ENCODE measurements around the gene TBCCD1. TPM values are rescaled to one million over a fixed set of nuclear protein-coding genes. Genes with fewer than 3 reads are reported as not detected.
"Not testable (repeated sequence)": the region's sequence is repeated elsewhere in the genome, so short reads cannot be mapped to it uniquely, and the experiment has no call there.

The TBCCD1 gene
- total and polyA plus RNA-seq, 5 donors: 4.7 to 8.4 (median 7.4) TPM

DNA sequence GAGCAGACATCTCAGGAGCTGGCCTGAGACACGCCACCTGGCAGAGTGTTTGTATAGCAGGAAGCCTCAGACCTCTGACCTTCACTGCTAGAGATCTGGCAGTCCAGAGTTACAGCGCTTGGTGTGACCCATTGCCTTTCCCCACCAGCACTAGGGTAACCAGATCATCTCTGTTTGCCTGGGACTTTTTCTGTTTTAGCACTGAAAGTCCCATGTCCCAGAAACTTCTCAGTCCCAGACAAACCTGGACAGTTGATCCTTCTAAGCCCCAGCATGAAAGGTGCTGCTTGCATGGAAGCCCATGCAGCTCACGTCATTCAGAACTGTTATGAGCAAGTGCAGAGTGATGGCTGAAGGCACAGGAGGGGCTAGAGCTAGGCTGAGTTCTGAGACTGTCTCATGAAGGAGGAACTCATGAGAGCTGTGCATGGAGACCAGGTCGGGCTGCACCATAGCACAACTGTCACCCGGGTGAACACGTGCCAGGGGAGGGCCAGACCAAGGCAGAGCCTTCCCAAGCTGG lies 27.5 kb upstream of the TBCCD1 start:
- H3K27me3 ChIP-seq (ENCODE audit: control insufficient read depth, insufficient read depth): no peaks in the 10 kb centered on the region
- ATAC-seq (no peak), DNase-seq (no peak)
- no peaks in the 10 kb centered on the region for H3K9me3 ChIP-seq (ENCODE audit: control insufficient read depth, low read length)
- H3K27ac ChIP-seq (ENCODE audit: low read length): no peak overlapping the region
- no peak overlapping the region for H3K4me3 ChIP-seq (ENCODE audit: low read length)
- intact Hi-C loops (cut with DNase I): no loop called here
- peaks cover 2% of the 10 kb centered on the region for H3K4me1 ChIP-seq (ENCODE audit: control insufficient read depth, insufficient read depth, low read length)
- WGBS: 59% methylated on average over 6 of the region's 6 CpGs

DNA sequence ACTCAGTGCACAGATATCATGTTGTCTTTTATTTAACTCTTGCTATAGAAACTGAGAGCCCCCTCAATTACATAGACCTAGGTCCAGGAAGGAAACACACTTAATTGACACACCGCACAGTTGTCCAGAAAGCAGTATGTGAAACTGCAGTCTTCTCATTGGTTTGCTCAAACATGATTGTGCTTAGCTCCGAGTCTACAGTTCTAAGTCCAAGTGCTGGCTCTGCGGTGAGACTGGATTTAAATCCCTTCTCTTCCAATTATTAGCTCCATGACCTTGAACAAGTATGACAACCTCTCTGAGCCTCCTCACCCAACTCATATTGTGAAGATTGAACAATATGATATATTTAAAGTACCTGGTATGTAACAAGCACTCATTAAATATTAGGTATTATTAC lies 26.7 kb upstream of the TBCCD1 start:
- intact Hi-C loops (cut with DNase I): no loop called here
- no peak for ATAC-seq
- no peak overlapping the region for H3K4me3 ChIP-seq (ENCODE audit: low read length)

DNA sequence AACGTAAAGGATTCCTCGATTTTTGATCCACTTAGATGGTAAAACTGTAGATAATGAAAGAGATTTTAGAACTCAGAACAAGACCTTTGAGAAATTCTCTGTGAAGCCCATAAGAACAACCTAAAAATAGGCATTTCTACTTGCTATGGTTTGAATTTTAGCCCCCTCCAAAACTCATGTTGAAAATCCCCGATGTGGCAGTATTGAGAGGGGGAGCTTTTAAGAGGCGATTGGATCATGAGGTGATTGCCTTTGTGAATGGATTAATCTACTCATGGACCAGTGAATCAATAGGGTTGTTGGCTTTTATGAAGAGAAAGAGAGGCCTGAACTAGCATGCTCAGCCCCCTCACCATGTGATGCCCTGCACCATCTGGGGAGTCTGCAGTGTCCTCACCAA lies 25.5 kb upstream of the TBCCD1 start:
- H3K27ac ChIP-seq (ENCODE audit: low read length): no peak overlapping the region
- H3K27me3 ChIP-seq (ENCODE audit: control insufficient read depth, insufficient read depth): no peaks in the 10 kb centered on the region
- peaks cover 2% of the 10 kb centered on the region for H3K4me1 ChIP-seq (ENCODE audit: control insufficient read depth, insufficient read depth, low read length)
- intact Hi-C loops (cut with DNase I): no loop called here
- no peak for DNase-seq
- no peaks in the 10 kb centered on the region for H3K9me3 ChIP-seq (ENCODE audit: control insufficient read depth, low read length)
- no peak overlapping the region for H3K4me3 ChIP-seq (ENCODE audit: low read length)
- no peak for ATAC-seq
- 90% methylated on average over 4 of the region's 4 CpGs for WGBS

More for the DNA sequence above, 26.7 kb upstream of the TBCCD1 start:
- DNase-seq: no peak
- 90% methylated on average over 3 of the region's 3 CpGs for WGBS
- Histone ChIP-seq H3K9me3 (ENCODE audit: control insufficient read depth, low read length) (no peaks in the 10 kb centered on the region), H3K4me1 (ENCODE audit: control insufficient read depth, insufficient read depth, low read length) (peaks cover 2% of the 10 kb centered on the region), H3K27me3 (ENCODE audit: control insufficient read depth, insufficient read depth) (no peaks in the 10 kb centered on the region), H3K27ac (ENCODE audit: low read length) (no peak overlapping the region)

DNA sequence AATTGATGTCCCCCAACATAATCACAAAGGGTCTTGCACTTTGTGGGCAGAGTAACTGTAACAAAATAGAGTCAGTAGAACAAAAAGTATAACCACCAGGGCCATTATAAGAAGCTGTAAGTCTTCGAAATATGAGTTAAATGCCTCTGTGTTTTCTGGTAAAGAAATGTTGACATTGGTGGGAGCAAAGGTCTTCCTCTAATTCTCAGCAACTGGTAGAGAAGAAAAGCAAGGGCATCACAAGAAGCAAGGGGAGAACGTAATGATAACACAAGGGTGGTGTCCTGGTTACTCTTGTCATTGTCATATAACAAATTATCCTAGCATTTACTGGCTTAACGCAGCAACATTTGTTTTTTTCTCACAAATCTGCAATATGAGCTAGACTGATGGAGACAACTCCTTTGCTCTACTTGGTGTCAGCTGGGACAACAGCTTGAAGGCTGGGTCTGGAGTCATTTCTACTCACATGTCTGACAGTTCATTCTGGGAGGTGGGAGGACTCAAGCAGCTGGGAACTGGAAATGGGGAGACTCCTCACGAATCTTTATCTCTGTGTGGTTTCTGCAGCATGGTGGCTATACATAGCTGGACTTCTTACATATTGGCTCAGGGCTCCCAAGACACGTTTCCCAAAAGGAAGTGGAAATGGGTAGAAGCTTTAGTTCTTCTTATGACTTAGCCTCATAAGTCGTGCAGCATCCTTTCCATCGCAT lies 23.6 kb upstream of the TBCCD1 start:
- 75% methylated on average over 7 of the region's 7 CpGs for WGBS
- H3K9me3 ChIP-seq (ENCODE audit: control insufficient read depth, low read length): no peaks in the 10 kb centered on the region
- ATAC-seq: no peak
- no peaks in the 10 kb centered on the region for H3K27me3 ChIP-seq (ENCODE audit: control insufficient read depth, insufficient read depth)
- no peak overlapping the region for H3K27ac ChIP-seq (ENCODE audit: low read length)
- no peak for DNase-seq
- H3K4me3 ChIP-seq (ENCODE audit: low read length): no peak overlapping the region
- intact Hi-C loops (cut with DNase I): no loop called here
- H3K4me1 ChIP-seq (ENCODE audit: control insufficient read depth, insufficient read depth, low read length): peaks cover 2% of the 10 kb centered on the region

DNA sequence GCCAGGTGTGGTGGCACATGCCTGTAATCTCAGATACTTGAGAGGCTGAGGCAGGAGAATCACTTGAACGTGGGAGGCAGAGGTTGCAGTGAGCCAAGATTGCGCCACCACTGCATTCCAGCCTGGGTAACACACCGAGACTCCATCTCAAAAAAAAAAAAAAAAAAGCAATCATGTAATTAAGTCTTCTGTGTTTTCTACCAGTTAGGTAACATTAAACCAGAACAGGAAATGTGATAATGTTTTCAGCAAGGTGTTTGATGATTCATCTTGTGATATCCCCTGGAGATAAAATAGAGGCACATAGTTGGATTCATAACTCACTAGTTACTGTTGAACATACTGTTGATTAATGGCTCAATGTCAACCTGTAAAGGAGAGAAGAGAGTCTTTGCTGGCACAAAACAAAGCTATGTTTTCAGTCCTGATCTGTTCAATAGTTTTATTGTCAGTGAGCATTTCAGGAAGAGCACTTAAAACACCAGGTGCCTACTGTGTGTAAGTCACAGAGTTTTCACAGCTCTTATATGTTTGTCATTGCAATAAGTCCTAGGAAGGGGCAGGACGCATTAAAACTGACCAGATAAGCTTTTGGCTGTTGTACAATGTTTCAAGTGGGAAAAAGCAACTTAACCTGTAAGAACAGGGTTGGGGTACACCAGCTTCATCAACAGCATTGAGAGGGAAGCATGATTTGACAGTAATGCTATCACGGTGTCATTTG lies 22.9 kb upstream of the TBCCD1 start:
- no peak for ATAC-seq

DNA sequence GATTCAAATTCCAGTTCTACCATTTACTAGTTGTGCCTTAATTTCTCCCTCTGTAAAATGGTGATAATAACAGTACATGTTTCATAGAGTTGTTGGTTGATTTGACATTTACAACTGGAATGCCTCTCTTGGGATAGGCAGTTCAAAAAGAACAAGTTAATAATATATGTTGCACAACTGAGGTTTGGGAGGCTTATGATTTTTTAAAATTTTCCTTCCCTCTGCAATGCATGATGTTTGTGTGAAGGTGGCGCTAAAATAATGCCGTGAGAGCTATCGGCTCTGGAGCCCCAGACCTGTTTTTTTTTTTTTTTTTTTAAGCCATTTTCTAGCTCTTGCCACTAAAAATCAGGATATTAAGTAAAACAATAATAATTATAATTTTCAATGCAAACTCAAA lies 22.0 kb upstream of the TBCCD1 start:
- H3K4me1 ChIP-seq (ENCODE audit: control insufficient read depth, insufficient read depth, low read length): no peaks in the 10 kb centered on the region
- 38% methylated on average over 3 of the region's 3 CpGs for WGBS
- H3K27ac ChIP-seq (ENCODE audit: low read length): no peak overlapping the region
- no peak for ATAC-seq
- no peak for DNase-seq
- H3K4me3 ChIP-seq (ENCODE audit: low read length): no peak overlapping the region
- no peaks in the 10 kb centered on the region for H3K9me3 ChIP-seq (ENCODE audit: control insufficient read depth, low read length)
- H3K27me3 ChIP-seq (ENCODE audit: control insufficient read depth, insufficient read depth): no peaks in the 10 kb centered on the region
- intact Hi-C loops (cut with DNase I): no loop called here

More for the DNA sequence above, 22.9 kb upstream of the TBCCD1 start:
- DNase-seq: no peak
- H3K4me1 ChIP-seq (ENCODE audit: control insufficient read depth, insufficient read depth, low read length): peaks cover 2% of the 10 kb centered on the region
- no peaks in the 10 kb centered on the region for H3K9me3 ChIP-seq (ENCODE audit: control insufficient read depth, low read length)
- intact Hi-C loops (cut with DNase I): no loop called here
- 53% methylated on average over 5 of the region's 5 CpGs for WGBS
- no peaks in the 10 kb centered on the region for H3K27me3 ChIP-seq (ENCODE audit: control insufficient read depth, insufficient read depth)
- H3K4me3 ChIP-seq (ENCODE audit: low read length): no peak overlapping the region
- no peak overlapping the region for H3K27ac ChIP-seq (ENCODE audit: low read length)

DNA sequence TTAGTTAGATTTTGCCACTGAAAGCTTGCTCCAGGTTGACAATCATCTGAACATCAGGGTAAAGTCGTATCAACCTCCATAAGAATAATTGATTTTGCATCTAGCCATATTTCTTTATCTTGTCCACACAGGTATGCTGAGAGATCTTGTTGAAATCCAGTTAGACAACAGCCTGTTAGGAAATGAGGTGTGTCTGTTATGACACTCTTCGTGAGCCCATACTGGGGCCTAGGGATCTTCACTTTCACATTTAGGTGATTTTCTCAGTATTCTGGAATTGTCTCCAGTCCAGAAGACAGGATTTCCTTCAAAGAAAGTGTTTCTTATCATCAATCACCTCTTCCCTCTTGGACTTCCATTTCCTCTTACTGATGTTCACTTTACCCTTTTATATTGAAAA lies 21.5 kb upstream of the TBCCD1 start:
- Histone ChIP-seq H3K27me3 (ENCODE audit: control insufficient read depth, insufficient read depth) (no peaks in the 10 kb centered on the region), H3K27ac (ENCODE audit: low read length) (no peak overlapping the region), H3K4me3 (ENCODE audit: low read length) (no peak overlapping the region), H3K4me1 (ENCODE audit: control insufficient read depth, insufficient read depth, low read length) (no peaks in the 10 kb centered on the region), H3K9me3 (ENCODE audit: control insufficient read depth, low read length) (no peaks in the 10 kb centered on the region)
- ATAC-seq: no peak
- intact Hi-C loops (cut with DNase I): no loop called here
- no peak for DNase-seq
- 68% methylated on average over 2 of the region's 2 CpGs for WGBS

DNA sequence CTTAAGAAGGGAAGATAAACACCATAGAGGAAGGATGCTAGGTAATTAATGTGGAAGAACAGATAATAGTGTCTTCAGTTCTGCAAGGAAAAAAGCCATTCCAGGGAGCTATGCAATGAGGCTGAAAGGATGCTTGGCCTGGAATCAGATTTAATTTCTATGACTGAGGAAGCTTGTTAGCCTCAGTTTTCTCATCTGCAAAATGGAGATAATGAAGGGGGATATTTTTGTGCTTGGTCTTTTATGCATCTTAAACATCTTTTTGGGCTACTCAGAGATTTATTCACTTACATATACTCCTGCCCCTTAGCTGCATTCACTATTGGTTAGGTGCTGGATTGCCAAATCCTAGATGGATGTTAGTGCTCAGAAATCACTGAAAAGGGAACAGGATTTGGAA lies 20.0 kb upstream of the TBCCD1 start:
- no peak overlapping the region for H3K27ac ChIP-seq (ENCODE audit: low read length)
- H3K4me3 ChIP-seq (ENCODE audit: low read length): no peak overlapping the region
- no peaks in the 10 kb centered on the region for H3K9me3 ChIP-seq (ENCODE audit: control insufficient read depth, low read length)
- DNase-seq (no peak), ATAC-seq (no peak)
- H3K4me1 ChIP-seq (ENCODE audit: control insufficient read depth, insufficient read depth, low read length): no peaks in the 10 kb centered on the region
- H3K27me3 ChIP-seq (ENCODE audit: control insufficient read depth, insufficient read depth): no peaks in the 10 kb centered on the region
- intact Hi-C loops (cut with DNase I): no loop called here

DNA sequence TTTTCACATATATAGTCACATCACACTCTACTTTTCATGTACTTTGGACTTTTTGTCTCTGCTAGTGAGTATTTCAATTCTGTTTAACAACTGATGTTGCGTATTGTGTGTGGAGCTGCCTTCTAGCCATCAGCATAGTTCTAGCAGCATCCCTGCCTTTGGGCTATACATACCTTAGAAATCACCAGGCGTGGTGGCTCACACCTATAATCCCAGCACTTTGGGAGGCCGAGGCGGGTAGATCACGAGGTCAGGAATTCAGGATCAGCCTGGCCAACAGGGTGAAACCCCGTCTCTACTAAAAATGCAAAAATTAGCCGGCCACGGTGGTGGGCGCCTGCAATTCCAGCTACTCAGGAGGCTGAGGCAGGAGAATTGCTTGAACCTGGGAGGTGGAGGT lies 19.1 kb upstream of the TBCCD1 start:
- DNase-seq; H3K27ac ChIP-seq (ENCODE audit: low read length); H3K27me3 ChIP-seq (ENCODE audit: control insufficient read depth, insufficient read depth); ATAC-seq; H3K9me3 ChIP-seq (ENCODE audit: control insufficient read depth, low read length); H3K4me3 ChIP-seq (ENCODE audit: low read length); intact Hi-C loops (cut with DNase I); H3K4me1 ChIP-seq (ENCODE audit: control insufficient read depth, insufficient read depth, low read length): not testable (repeated sequence)
- 83% methylated on average over 9 of the region's 9 CpGs for WGBS

DNA sequence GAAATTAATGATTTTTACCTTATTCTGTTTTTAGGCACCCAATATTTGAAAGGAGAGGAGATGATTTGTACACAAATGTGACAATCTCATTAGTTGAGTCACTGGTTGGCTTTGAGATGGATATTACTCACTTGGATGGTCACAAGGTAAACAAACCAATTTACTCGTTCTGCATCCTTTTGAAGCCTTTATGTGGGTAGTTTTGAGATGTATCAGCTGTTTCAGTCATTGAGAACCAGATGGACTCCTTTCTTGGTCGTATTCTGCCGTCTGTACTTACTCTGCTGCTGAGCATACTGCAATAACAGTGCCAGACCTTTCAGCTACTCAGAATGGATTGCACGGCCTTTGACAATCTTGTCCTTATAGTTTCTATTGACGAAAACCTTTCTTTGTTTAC lies 16.7 kb upstream of the TBCCD1 start:
- 77% methylated on average over 5 of the region's 5 CpGs for WGBS
- no peaks in the 10 kb centered on the region for H3K27me3 ChIP-seq (ENCODE audit: control insufficient read depth, insufficient read depth)
- no peak for ATAC-seq
- H3K4me3 ChIP-seq (ENCODE audit: low read length): no peak overlapping the region
- no peaks in the 10 kb centered on the region for H3K9me3 ChIP-seq (ENCODE audit: control insufficient read depth, low read length)
- no peak for DNase-seq
- no peaks in the 10 kb centered on the region for H3K4me1 ChIP-seq (ENCODE audit: control insufficient read depth, insufficient read depth, low read length)
- intact Hi-C loops (cut with DNase I): no loop called here
- H3K27ac ChIP-seq (ENCODE audit: low read length): no peak overlapping the region

DNA sequence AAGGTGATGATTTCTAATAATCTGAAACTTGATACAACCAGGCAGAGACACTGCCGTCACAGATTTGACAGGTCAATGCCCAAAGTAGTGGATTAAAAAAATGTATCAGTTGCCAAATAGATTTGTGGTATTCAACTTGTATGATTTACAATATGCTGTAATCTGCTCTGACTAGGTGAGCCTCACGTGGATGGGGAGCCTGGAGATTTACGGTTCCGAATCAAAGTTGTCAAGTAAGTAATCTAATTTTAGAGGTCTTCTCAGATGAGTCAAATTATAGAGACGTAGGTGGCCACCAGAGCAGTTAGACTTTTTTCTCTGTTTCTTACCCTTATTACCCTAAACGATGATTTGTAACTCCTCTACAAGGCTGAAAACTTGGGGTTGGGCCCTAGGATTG lies 15.4 kb upstream of the TBCCD1 start:
- WGBS: 90% methylated on average over 6 of the region's 6 CpGs
- intact Hi-C loops (cut with DNase I): no loop called here
- ATAC-seq: no peak
- Histone ChIP-seq H3K4me3 (ENCODE audit: low read length) (no peak overlapping the region), H3K27ac (ENCODE audit: low read length) (no peak overlapping the region), H3K27me3 (ENCODE audit: control insufficient read depth, insufficient read depth) (no peaks in the 10 kb centered on the region), H3K9me3 (ENCODE audit: control insufficient read depth, low read length) (no peaks in the 10 kb centered on the region), H3K4me1 (ENCODE audit: control insufficient read depth, insufficient read depth, low read length) (no peaks in the 10 kb centered on the region)
- DNase-seq: no peak
